Ascending aorta (tissue), 2 donors: ENCODE data around the gene TMOD1. TPM values are rescaled to one million over a fixed set of nuclear protein-coding genes. Genes with fewer than 3 reads are reported as not detected.
A peak's percentile ranks its signal among the peaks of the same experiment; 100 is the strongest.
"Not testable (repeated sequence)": the region's sequence is repeated elsewhere in the genome, so short reads cannot be mapped to it uniquely, and the experiment has no call there.

Source experiments
- DNase-seq, 2 donors: peaks; one replicate each; pipeline ENCODE4 v3.0.0-alpha.2; 2019; ENCODE audit warnings: low spot score in 2 of 2
- H3K27ac ChIP-seq, 2 donors: fragments of 200-600 bp; sonication (generic); one replicate each; pipeline ENCODE4 v1.5.1; 2016 to 2017; ENCODE audit warnings: mild to moderate bottlenecking in 1 of 2
- H3K27me3 ChIP-seq: fragments of 200-600 bp; sonication (generic); one replicate; pipeline ENCODE4 v1.5.1; 2017
- H3K36me3 ChIP-seq, 2 donors: fragments of 200-600 bp; sonication (generic); one replicate each; pipeline ENCODE4 v1.5.1; 2016
- H3K4me1 ChIP-seq, 2 donors: fragments of 200-600 bp; sonication (generic); one replicate each; pipeline ENCODE4 v1.5.1; 2016 to 2017; ENCODE audit warnings: mild to moderate bottlenecking in 1 of 2
- H3K4me3 ChIP-seq, 2 donors: fragments of 200-600 bp; sonication (generic); one replicate each; pipeline ENCODE4 v1.5.1; 2016 to 2017; ENCODE audit warnings: mild to moderate bottlenecking in 1 of 2
- H3K9me3 ChIP-seq, 2 donors: fragments of 200-600 bp; sonication (generic); one replicate each; pipeline ENCODE4 v1.5.1; 2016
- CTCF ChIP-seq, 3 experiments: fragments of 200-600 bp in 2 of 3; fragments of 450-650 bp in 1 of 3; sonication (generic) in 2 of 3; IDR thresholded peaks; one replicate each; pipeline ENCODE4 v1.5.1; 2016 to 2019; ENCODE audit warnings: antibody characterized with exemption in 3 of 3, mild to moderate bottlenecking in 1 of 3, moderate library complexity in 1 of 3
- intact Hi-C: fragments of 100-400 bp; cut with DNase I; formaldehyde crosslinking; loops from one replicate; pipeline ENCODE4 v1.15.1; 2023
- total RNA-seq: library from RNA; depleted of rRNA; stranded (reverse); fragments of >200 nt; gene quantifications from one replicate; pipeline ENCODE4 v1.1.0, GENCODE V29; 2016

TMOD1 gene
- total RNA-seq, 1 donor from 2014 or later, result 17.1 TPM

GRCh38 chr9:97571664-97572063 lies 70.2 kb downstream of the TMOD1 start:
- intact Hi-C loops, result no loop called here
- peaks cover 50 to 95% of the 10 kb centered on the region in 2 donors for H3K36me3 ChIP-seq

GRCh38 chr9:97572196-97572891 lies 70.9 kb downstream of the TMOD1 start:
- peaks cover 46 to 90% of the 10 kb centered on the region in 2 donors for H3K36me3 ChIP-seq
- peak in 1 of 2 donors; percentile 3 for DNase-seq
- H3K27ac ChIP-seq, result peak overlapping the region in 1 of 2 donors; percentile 28

More at GRCh38 chr9:97571664-97572063, 70.2 kb downstream of the TMOD1 start:
- TF ChIP-seq CTCF (IDR thresholded peaks at IDR 0.05), result no peak
- DNase-seq, result peak in 1 of 2 donors; percentile 7
- Histone ChIP-seq H3K27me3 (no peaks in the 10 kb centered on the region), H3K4me3 (no peak overlapping the region), H3K9me3 (no peaks in the 10 kb centered on the region), H3K27ac (peak overlapping the region in 1 of 2 donors; percentile 28), H3K4me1 (peaks cover 0 to 7% of the 10 kb centered on the region in 2 donors)

GRCh38 chr9:97572892-97573365 lies 71.5 kb downstream of the TMOD1 start:
- H3K36me3 ChIP-seq, result peaks cover 40 to 84% of the 10 kb centered on the region in 2 donors
- peak in 1 of 2 donors; percentile 1 for DNase-seq
- intact Hi-C loops, result no loop called here

More at GRCh38 chr9:97572196-97572891, 70.9 kb downstream of the TMOD1 start:
- intact Hi-C loops, result no loop called here
- TF ChIP-seq CTCF (IDR thresholded peaks at IDR 0.05), result no peak
- peaks cover 0 to 7% of the 10 kb centered on the region in 2 donors for H3K4me1 ChIP-seq
- no peak overlapping the region for H3K4me3 ChIP-seq
- no peaks in the 10 kb centered on the region for H3K27me3 ChIP-seq
- H3K9me3 ChIP-seq, result no peaks in the 10 kb centered on the region

GRCh38 chr9:97573482-97574073 lies 72.1 kb downstream of the TMOD1 start:
- peak in 1 of 2 donors; percentile 53 for DNase-seq
- peaks cover 37 to 78% of the 10 kb centered on the region in 2 donors for H3K36me3 ChIP-seq
- H3K4me3 ChIP-seq, result no peak overlapping the region
- peak overlapping the region in 1 of 2 donors; percentile 23 for H3K27ac ChIP-seq
- TF ChIP-seq CTCF (IDR thresholded peaks at IDR 0.05), result no peak
- H3K27me3 ChIP-seq, result no peaks in the 10 kb centered on the region
- H3K4me1 ChIP-seq, result peaks cover 0 to 7% of the 10 kb centered on the region in 2 donors
- no peaks in the 10 kb centered on the region for H3K9me3 ChIP-seq
- intact Hi-C loops, result no loop called here

More at GRCh38 chr9:97572892-97573365, 71.5 kb downstream of the TMOD1 start:
- Histone ChIP-seq H3K4me3 (no peak overlapping the region), H3K27me3 (no peaks in the 10 kb centered on the region), H3K27ac (peak overlapping the region; percentile 13 to 23), H3K4me1 (peaks cover 0 to 7% of the 10 kb centered on the region in 2 donors), H3K9me3 (no peaks in the 10 kb centered on the region)
- no peak for TF ChIP-seq CTCF (IDR thresholded peaks at IDR 0.05)

GRCh38 chr9:97574101-97574571 lies 72.7 kb downstream of the TMOD1 start:
- H3K27me3 ChIP-seq, H3K9me3 ChIP-seq, H3K4me3 ChIP-seq, H3K27ac ChIP-seq, H3K4me1 ChIP-seq, intact Hi-C loops: not testable (repeated sequence)
- peaks cover 32 to 72% of the 10 kb centered on the region in 2 donors for H3K36me3 ChIP-seq
- DNase-seq, result peak; percentile 2 to 52

- H3K27me3 ChIP-seq, H3K4me1 ChIP-seq, H3K9me3 ChIP-seq, intact Hi-C loops, H3K27ac ChIP-seq: not testable (repeated sequence)
- H3K36me3 ChIP-seq, result peaks cover 26 to 63% of the 10 kb centered on the region in 2 donors
- peak; percentile 6 to 65 for DNase-seq
- peak overlapping the region in 1 of 2 donors; percentile 38 for H3K4me3 ChIP-seq
Observed at GRCh38 chr9:97574921-97575672, 73.6 kb downstream of the TMOD1 start.
